Measurements from ENCODE around the gene TMEM184C.

Gene TMEM184C

DNA sequence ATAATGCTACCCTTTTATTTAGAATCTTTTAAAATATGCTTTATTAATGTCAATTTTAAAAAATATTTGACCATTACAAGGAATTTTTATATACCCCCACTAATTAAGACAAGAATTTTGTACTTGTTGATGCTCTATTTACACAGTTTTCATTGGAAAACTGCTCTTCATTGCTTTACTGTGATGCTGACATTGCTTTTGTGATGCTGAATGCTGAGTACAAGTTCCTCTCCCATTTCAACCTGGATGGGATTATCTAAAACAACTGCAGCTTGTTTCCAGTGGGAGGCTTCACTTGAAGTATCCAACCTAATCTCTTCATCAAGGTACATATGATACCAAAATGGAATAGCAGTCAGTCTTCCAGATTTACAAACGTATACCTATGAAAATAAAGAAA lies 21.2 kb downstream of the TMEM184C start:
- no peaks in the 10 kb centered on the region for H3K27me3 ChIP-seq (ENCODE audit: control insufficient read depth, insufficient read depth, low read length)
- H3K9me3 ChIP-seq (ENCODE audit: control insufficient read depth, low read length): no peaks in the 10 kb centered on the region
- no peaks in the 10 kb centered on the region for H3K36me3 ChIP-seq (ENCODE audit: control insufficient read depth, insufficient read depth, low read length)
- H3K9ac ChIP-seq (ENCODE audit: low read length): no peak overlapping the region
- H3K4me1 ChIP-seq (ENCODE audit: control insufficient read depth, insufficient read depth, low read length): no peaks in the 10 kb centered on the region
- H3K4me3 ChIP-seq (ENCODE audit: low read length): no peak overlapping the region

DNA sequence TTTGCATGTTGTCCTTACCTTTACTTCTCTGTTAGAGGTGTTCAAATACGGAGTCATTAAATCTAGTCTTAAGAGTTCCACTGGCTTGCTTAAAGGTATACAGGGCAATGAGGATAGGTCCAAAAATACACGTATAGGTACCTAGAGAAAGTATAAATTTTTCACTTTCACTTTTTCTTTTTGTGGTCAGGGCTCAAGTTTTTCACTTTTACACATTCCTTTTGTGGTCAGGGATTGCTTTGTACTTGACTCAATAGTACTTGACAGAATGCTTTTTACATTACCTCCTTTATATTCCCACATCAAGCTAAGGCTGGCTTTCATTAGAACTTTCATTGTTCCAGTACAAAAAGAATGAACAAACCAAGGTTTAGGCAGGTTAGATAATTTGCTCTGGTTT lies 21.7 kb downstream of the TMEM184C start:
- no peaks in the 10 kb centered on the region for H3K4me1 ChIP-seq (ENCODE audit: control insufficient read depth, insufficient read depth, low read length)
- H3K27me3 ChIP-seq (ENCODE audit: control insufficient read depth, insufficient read depth, low read length): no peaks in the 10 kb centered on the region
- H3K9me3 ChIP-seq (ENCODE audit: control insufficient read depth, low read length): no peaks in the 10 kb centered on the region
- H3K9ac ChIP-seq (ENCODE audit: low read length): no peak overlapping the region
- no peaks in the 10 kb centered on the region for H3K36me3 ChIP-seq (ENCODE audit: control insufficient read depth, insufficient read depth, low read length)
- H3K4me3 ChIP-seq (ENCODE audit: low read length): no peak overlapping the region

DNA sequence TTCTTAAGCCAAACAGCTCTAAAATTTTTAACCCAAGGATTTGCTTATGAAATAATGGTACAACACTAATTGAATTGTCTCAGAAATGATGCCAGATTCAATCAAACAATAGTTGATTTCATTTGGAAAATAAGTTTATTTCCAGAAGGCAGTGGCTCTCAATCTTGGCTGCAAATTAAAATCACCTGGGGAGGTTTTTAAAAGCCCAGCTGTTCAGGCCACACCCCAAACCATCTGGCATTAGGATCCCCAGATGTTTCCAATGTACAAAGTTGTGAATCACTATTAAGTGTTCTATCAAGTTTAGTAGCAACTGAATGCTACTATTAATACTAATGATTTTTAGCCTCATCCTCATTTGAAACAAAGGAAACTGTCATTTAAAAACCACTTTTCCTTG lies 22.2 kb downstream of the TMEM184C start:
- Histone ChIP-seq H3K9me3 (ENCODE audit: control insufficient read depth, low read length) (no peaks in the 10 kb centered on the region), H3K36me3 (ENCODE audit: control insufficient read depth, insufficient read depth, low read length) (no peaks in the 10 kb centered on the region), H3K4me1 (ENCODE audit: control insufficient read depth, insufficient read depth, low read length) (no peaks in the 10 kb centered on the region), H3K4me3 (ENCODE audit: low read length) (no peak overlapping the region), H3K9ac (ENCODE audit: low read length) (no peak overlapping the region), H3K27me3 (ENCODE audit: control insufficient read depth, insufficient read depth, low read length) (no peaks in the 10 kb centered on the region)

DNA sequence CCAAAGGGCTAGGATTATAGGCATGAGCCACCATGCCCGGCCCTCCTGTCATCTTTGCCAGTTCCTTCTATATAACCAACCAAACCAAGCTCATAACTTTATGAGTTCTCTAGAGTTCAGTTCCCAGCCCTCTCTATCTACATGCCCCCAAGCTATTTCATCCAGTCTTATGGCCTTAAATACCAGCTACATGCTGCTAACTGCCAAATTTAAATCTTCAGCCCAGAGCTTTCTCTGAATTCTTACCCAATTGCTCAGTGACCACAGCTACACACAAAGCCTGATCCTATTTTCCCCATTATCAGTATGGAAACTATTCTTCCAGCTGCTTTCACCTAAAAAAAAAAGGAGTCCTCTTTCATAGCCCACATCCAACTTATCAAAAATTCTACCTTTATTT lies 23.1 kb downstream of the TMEM184C start:
- H3K9ac ChIP-seq (ENCODE audit: low read length): no peak overlapping the region
- no peaks in the 10 kb centered on the region for H3K9me3 ChIP-seq (ENCODE audit: control insufficient read depth, low read length)
- H3K36me3 ChIP-seq (ENCODE audit: control insufficient read depth, insufficient read depth, low read length): no peaks in the 10 kb centered on the region
- H3K27me3 ChIP-seq (ENCODE audit: control insufficient read depth, insufficient read depth, low read length): no peaks in the 10 kb centered on the region
- H3K4me3 ChIP-seq (ENCODE audit: low read length): no peak overlapping the region
- H3K4me1 ChIP-seq (ENCODE audit: control insufficient read depth, insufficient read depth, low read length): no peaks in the 10 kb centered on the region

DNA sequence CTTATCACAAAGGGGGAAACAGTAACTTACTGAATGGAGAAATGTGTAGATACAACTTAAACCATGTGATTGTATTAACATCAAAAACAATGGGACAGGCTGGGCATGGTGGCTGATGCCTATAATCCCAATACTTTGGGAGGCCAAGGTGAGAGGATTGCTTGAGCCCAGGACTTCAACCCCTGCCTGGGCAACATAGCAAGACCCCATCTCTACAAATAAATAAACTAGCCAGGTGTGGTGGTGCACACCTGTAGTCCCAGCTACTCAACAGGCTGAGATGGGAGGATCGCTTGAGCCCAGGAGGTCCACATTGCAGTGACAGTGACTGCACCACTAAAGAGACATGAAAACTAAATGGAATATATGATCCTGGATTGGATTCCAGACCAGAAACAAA lies 26.4 kb downstream of the TMEM184C start:
- Histone ChIP-seq H3K36me3 (ENCODE audit: control insufficient read depth, insufficient read depth, low read length) (no peaks in the 10 kb centered on the region), H3K4me3 (ENCODE audit: low read length) (no peak overlapping the region), H3K9me3 (ENCODE audit: control insufficient read depth, low read length) (no peaks in the 10 kb centered on the region), H3K4me1 (ENCODE audit: control insufficient read depth, insufficient read depth, low read length) (no peaks in the 10 kb centered on the region), H3K9ac (ENCODE audit: low read length) (no peak overlapping the region), H3K27me3 (ENCODE audit: control insufficient read depth, insufficient read depth, low read length) (no peaks in the 10 kb centered on the region)

DNA sequence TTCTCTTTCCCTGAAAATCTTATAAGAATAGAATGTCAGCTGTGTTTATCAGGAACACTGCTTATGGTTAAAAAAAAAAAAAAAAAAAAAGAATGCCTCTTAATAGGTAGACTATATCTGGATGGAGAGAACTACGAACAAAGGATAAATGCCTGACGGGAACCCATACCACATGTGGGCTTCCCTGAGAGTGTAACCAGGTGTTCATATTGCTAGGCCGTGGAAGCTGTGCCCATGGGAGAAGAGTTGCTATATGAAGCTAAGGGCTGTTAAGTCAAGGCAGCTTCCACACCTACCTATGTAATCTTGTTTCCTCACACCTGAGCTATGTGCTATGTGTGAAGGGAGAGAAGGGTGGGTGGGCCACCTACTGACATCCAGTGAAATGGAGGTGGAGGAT lies 27.3 kb downstream of the TMEM184C start:
- Histone ChIP-seq H3K9ac (ENCODE audit: low read length) (no peak overlapping the region), H3K36me3 (ENCODE audit: control insufficient read depth, insufficient read depth, low read length) (no peaks in the 10 kb centered on the region), H3K27me3 (ENCODE audit: control insufficient read depth, insufficient read depth, low read length) (no peaks in the 10 kb centered on the region)

DNA sequence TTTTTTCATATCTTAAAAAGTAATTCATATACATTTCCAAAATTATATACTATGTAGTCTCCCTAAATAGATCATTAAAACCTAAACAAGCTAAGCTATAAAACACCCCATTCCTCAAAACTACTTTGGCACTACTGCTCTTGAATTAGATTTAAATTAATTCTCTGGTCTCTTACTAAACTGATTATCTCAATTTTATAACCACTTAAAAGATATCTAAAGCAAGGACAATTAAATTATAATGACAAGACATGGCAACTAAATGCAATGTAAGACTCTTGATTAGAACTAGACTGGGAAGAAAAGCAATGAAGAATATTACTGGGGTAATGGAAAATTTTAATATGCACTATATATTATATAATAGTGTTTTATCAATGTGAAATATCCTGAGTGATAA lies 27.9 kb downstream of the TMEM184C start:
- Histone ChIP-seq H3K27me3 (ENCODE audit: control insufficient read depth, insufficient read depth, low read length) (no peaks in the 10 kb centered on the region), H3K9ac (ENCODE audit: low read length) (no peak overlapping the region), H3K9me3 (ENCODE audit: control insufficient read depth, low read length) (no peaks in the 10 kb centered on the region), H3K4me1 (ENCODE audit: control insufficient read depth, insufficient read depth, low read length) (no peaks in the 10 kb centered on the region), H3K36me3 (ENCODE audit: control insufficient read depth, insufficient read depth, low read length) (no peaks in the 10 kb centered on the region), H3K4me3 (ENCODE audit: low read length) (no peak overlapping the region)

More for the DNA sequence above, 27.3 kb downstream of the TMEM184C start:
- H3K9me3 ChIP-seq (ENCODE audit: control insufficient read depth, low read length): no peaks in the 10 kb centered on the region
- H3K4me1 ChIP-seq (ENCODE audit: control insufficient read depth, insufficient read depth, low read length): no peaks in the 10 kb centered on the region
- no peak overlapping the region for H3K4me3 ChIP-seq (ENCODE audit: low read length)

DNA sequence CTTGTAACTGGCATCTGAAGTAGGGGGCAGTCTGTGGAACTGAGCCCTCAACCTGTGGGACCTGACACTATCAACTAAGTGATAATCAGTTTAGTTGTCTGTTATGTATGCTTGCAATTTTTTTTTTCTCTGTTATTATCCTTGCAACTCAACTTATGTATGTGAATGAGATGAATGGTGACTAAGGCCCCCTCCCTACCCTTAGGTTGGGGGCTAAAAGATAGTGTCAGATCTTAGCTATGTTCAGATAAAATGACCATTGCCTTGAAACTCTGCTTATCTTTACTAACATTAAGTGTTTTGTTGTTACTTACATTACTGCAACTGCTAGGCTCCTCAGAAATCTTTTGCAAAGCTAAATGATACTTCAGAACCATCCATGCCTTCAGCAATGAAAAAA lies 31.5 kb downstream of the TMEM184C start:
- Histone ChIP-seq H3K4me3 (ENCODE audit: low read length) (no peak overlapping the region), H3K4me1 (ENCODE audit: control insufficient read depth, insufficient read depth, low read length) (no peaks in the 10 kb centered on the region), H3K27me3 (ENCODE audit: control insufficient read depth, insufficient read depth, low read length) (no peaks in the 10 kb centered on the region)

DNA sequence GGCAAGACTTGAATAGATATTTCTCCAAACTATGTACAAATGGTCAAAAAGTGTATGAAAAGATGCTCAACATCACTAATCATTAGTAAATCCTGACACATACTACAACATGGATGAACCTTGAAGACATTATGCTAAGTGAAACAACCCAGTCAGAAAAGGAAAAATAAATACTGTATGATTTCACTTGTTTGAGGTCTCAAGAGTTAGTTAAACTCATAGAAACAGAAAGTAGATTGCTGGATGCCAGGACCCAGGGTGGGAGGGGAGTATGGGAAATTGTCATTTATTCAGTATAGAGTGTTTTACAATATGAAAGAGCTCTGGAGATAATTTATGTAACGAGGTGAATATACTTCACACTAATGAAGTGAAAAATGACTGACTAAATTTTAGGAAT lies 34.4 kb downstream of the TMEM184C start:
- H3K36me3 ChIP-seq (ENCODE audit: control insufficient read depth, insufficient read depth, low read length): no peaks in the 10 kb centered on the region
- no peaks in the 10 kb centered on the region for H3K27me3 ChIP-seq (ENCODE audit: control insufficient read depth, insufficient read depth, low read length)
- H3K4me1 ChIP-seq (ENCODE audit: control insufficient read depth, insufficient read depth, low read length): no peaks in the 10 kb centered on the region
- no peak overlapping the region for H3K4me3 ChIP-seq (ENCODE audit: low read length)
- H3K9ac ChIP-seq (ENCODE audit: low read length): no peak overlapping the region
- H3K9me3 ChIP-seq (ENCODE audit: control insufficient read depth, low read length): no peaks in the 10 kb centered on the region

More for the DNA sequence above, 31.5 kb downstream of the TMEM184C start:
- Histone ChIP-seq H3K9me3 (ENCODE audit: control insufficient read depth, low read length) (no peaks in the 10 kb centered on the region), H3K36me3 (ENCODE audit: control insufficient read depth, insufficient read depth, low read length) (no peaks in the 10 kb centered on the region), H3K9ac (ENCODE audit: low read length) (no peak overlapping the region)

DNA sequence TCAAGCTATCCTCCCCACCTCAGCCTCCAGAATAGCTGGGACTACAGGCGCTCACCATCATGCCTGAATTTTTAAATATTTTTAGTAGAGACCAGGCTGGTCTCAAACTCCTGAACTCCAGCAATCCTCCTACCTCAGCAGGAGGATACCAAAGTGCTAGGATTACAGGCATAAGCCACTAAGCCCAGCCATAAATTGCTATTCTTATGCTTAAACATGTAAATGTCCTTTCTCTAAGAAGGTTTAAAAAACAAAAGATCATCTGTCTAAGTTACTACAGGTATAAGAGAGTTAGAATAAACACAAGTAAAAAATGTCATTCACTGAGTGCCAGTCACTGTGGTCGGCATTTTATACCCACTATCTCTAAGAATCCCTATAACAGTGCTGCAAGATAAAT lies 38.4 kb downstream of the TMEM184C start:
- no peak overlapping the region for H3K9ac ChIP-seq (ENCODE audit: low read length)
- no peaks in the 10 kb centered on the region for H3K4me1 ChIP-seq (ENCODE audit: control insufficient read depth, insufficient read depth, low read length)
- H3K27me3 ChIP-seq (ENCODE audit: control insufficient read depth, insufficient read depth, low read length): no peaks in the 10 kb centered on the region
- H3K9me3 ChIP-seq (ENCODE audit: control insufficient read depth, low read length): no peaks in the 10 kb centered on the region
- H3K4me3 ChIP-seq (ENCODE audit: low read length): no peak overlapping the region
- no peaks in the 10 kb centered on the region for H3K36me3 ChIP-seq (ENCODE audit: control insufficient read depth, insufficient read depth, low read length)

DNA sequence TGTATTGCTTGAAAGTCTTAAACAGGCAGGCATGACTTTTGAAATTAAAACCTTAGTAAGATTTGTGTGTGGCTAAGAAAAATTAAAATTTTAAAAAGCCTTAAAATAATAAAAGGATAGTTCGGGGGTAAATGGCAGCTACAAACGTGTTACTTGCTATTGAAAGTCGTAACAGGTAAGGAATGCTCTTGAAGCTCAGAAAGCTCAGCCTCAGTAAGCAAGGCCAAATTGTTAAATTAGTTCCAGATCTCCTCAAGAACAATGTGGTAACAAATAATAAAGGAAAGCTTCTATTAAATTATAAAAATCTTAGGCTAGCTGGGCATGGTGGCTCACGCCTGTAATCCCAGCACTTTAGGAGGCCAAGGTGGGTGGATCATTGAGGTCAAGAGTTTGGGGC lies 41.3 kb downstream of the TMEM184C start:
- H3K9ac ChIP-seq (ENCODE audit: low read length): no peak overlapping the region
- no peak overlapping the region for H3K4me3 ChIP-seq (ENCODE audit: low read length)
- no peaks in the 10 kb centered on the region for H3K9me3 ChIP-seq (ENCODE audit: control insufficient read depth, low read length)
- no peaks in the 10 kb centered on the region for H3K27me3 ChIP-seq (ENCODE audit: control insufficient read depth, insufficient read depth, low read length)
- no peaks in the 10 kb centered on the region for H3K4me1 ChIP-seq (ENCODE audit: control insufficient read depth, insufficient read depth, low read length)
- no peaks in the 10 kb centered on the region for H3K36me3 ChIP-seq (ENCODE audit: control insufficient read depth, insufficient read depth, low read length)

DNA sequence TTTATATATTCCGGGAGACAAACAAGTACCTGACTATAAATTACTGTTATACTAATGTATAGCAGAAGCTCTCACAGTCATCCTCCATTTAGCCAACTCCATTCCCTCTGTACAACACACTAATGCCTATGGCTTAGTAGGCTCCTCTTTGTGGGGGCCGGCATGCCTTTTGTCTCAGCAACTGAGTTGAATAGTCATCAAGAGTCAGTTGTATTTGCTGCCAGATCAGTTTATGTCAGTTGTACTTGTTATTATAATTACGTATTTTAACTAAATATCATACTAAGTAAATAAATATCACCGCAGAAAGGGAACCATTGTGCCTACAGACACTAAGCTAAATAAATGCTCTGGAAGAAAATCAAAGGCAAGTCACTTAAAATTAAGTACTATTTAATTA lies 56.9 kb downstream of the TMEM184C start:
- no peaks in the 10 kb centered on the region for H3K36me3 ChIP-seq (ENCODE audit: control insufficient read depth, insufficient read depth, low read length)

DNA sequence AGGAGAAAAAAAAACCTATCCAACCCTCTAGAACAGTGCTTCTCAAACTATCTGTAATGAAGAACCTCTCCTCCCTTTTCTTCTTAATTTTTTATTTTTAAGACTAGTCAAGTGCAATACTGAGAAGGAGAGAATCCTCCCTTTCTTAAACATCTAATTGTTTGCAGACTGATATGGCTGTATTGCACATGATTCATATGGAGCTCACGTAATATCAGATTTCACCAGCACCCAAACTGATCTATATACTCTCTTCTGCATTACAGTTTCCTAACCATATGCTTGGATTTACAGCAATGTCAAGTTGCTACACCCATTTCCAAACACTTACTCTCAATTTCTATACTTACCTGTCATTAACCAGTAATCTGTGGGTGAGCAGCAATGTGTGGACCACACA lies 57.3 kb downstream of the TMEM184C start:
- Histone ChIP-seq H3K9me3 (ENCODE audit: control insufficient read depth, low read length) (no peaks in the 10 kb centered on the region), H3K4me1 (ENCODE audit: control insufficient read depth, insufficient read depth, low read length) (no peaks in the 10 kb centered on the region), H3K36me3 (ENCODE audit: control insufficient read depth, insufficient read depth, low read length) (no peaks in the 10 kb centered on the region), H3K9ac (ENCODE audit: low read length) (no peak overlapping the region), H3K4me3 (ENCODE audit: low read length) (no peak overlapping the region), H3K27me3 (ENCODE audit: control insufficient read depth, insufficient read depth, low read length) (no peaks in the 10 kb centered on the region)

More for the DNA sequence above, 56.9 kb downstream of the TMEM184C start:
- Histone ChIP-seq H3K9ac (ENCODE audit: low read length) (no peak overlapping the region), H3K4me1 (ENCODE audit: control insufficient read depth, insufficient read depth, low read length) (no peaks in the 10 kb centered on the region), H3K4me3 (ENCODE audit: low read length) (no peak overlapping the region), H3K9me3 (ENCODE audit: control insufficient read depth, low read length) (no peaks in the 10 kb centered on the region), H3K27me3 (ENCODE audit: control insufficient read depth, insufficient read depth, low read length) (no peaks in the 10 kb centered on the region)
